ENCODE results near the gene LSM14B.
A peak's percentile ranks its signal among the peaks of the same experiment; 100 is the strongest.
"Not testable (repeated sequence)": the region's sequence is repeated elsewhere in the genome, so short reads cannot be mapped to it uniquely, and the experiment has no call there.

The LSM14B gene

DNA sequence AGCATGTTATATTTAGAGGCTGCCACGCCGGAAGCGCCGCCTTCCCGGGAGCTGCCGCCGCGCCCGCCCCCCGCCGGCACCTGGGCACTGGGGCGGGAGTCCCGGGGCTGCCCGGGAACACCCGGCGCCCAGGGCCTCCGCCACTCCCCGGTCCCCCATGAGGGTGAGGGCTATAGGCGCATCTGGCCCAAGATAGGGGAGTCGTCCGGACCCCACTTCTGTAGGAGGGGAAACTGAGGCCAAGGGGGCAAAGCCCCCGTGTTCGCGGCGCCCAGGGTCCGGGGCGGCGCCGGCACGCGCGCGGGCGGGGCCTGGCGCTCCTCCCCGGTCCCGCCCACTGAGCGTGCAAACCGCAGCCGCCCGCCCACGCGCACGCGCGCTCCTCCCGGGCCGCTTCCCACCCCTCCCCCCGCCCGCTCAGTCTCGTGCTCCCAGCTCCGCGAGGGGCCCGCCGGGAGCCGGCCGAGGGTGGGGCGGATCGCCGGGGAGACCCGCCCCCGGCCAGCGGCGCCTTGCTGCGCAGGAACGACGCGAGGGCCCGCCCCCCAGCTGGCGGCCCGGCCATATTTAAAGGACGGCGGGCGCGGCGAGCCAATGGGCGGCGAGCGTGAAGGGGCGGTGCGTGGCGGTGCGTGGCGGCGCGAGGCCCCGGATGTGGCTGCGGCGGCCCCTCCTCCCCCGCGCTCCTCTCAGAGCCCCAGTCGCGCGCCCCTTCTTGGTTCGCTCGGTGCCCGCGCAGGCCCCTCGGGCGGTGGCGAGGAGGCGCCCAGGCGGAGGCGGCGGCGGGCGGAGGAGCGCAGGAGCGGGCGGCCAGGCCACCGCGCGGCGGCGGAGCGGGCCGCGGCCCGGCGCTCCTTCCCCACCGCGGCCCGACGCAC, at the start of gene LSM14B:
Gene LSM14B, plus strand, starts transcription at position 700 of the 878 bp plus-strand sequence. CDS start 192 bp downstream, outside the sequence.
- H3K4me3 ChIP-seq (ENCODE audit: low read depth, low read length) = peak within 1 kb of the TSS; percentile 73
- TF ChIP-seq, protein P1, sequence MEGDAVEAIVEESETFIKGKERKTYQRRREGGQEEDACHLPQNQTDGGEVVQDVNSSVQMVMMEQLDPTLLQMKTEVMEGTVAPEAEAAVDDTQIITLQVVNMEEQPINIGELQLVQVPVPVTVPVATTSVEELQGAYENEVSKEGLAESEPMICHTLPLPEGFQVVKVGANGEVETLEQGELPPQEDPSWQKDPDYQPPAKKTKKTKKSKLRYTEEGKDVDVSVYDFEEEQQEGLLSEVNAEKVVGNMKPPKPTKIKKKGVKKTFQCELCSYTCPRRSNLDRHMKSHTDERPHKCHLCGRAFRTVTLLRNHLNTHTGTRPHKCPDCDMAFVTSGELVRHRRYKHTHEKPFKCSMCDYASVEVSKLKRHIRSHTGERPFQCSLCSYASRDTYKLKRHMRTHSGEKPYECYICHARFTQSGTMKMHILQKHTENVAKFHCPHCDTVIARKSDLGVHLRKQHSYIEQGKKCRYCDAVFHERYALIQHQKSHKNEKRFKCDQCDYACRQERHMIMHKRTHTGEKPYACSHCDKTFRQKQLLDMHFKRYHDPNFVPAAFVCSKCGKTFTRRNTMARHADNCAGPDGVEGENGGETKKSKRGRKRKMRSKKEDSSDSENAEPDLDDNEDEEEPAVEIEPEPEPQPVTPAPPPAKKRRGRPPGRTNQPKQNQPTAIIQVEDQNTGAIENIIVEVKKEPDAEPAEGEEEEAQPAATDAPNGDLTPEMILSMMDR (IDR thresholded peaks at IDR 0.05; ENCODE audit: borderline replicate concordance, insufficient read depth, low read depth, low read length) = no peak

DNA sequence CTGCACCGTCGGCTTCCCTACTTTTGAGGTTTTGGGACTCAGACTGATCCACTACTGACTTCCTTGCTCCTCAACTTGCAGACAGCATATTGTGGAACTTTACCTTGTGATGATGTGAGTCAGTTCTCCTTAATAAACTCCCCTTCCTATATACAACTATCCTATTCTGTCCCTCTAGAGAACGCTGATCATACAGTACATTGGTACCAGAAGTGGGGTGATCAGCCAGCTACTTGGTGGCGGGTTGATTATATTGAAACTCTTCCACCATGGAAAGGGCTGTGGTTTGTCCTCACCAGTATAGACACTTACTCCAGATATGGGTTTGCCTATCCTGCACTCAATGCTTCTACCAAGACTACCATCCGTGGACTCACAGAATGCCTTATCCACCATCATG, 49.0 kb upstream of the LSM14B start:
- TF ChIP-seq, protein P1 (IDR thresholded peaks at IDR 0.05; ENCODE audit: borderline replicate concordance, insufficient read depth, low read depth, low read length) = no peak
- no peak overlapping the region for H3K4me3 ChIP-seq (ENCODE audit: low read depth, low read length)

DNA sequence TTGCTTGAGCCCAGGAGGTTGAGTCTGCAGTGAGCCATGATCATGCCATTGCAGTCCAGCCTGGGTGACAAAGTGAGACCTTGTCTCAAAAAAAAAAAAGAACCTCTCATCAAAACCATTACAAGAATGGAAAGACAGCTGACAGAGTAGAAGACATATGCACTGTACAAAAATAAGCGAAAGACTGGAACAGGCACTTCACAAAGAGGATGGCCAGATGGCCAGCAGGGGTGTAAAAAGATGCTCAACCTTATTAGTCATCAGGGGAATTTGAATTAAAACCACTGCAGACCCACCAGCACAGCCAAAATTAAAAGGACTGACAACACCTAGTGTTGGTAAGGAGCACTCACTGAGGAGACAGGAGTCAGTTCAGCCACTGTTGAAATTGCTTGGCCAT, 43.1 kb upstream of the LSM14B start:
- no peak overlapping the region for H3K4me3 ChIP-seq (ENCODE audit: low read depth, low read length)
- TF ChIP-seq, protein P1 (IDR thresholded peaks at IDR 0.05; ENCODE audit: borderline replicate concordance, insufficient read depth, low read depth, low read length) = no peak

- TF ChIP-seq, protein P1 (IDR thresholded peaks at IDR 0.05; ENCODE audit: borderline replicate concordance, insufficient read depth, low read depth, low read length) = no peak
- no peak overlapping the region for H3K4me3 ChIP-seq (ENCODE audit: low read depth, low read length)
These were observed 41.9 kb upstream of the LSM14B start for GRCh38 chr20:62080249-62080990.

DNA sequence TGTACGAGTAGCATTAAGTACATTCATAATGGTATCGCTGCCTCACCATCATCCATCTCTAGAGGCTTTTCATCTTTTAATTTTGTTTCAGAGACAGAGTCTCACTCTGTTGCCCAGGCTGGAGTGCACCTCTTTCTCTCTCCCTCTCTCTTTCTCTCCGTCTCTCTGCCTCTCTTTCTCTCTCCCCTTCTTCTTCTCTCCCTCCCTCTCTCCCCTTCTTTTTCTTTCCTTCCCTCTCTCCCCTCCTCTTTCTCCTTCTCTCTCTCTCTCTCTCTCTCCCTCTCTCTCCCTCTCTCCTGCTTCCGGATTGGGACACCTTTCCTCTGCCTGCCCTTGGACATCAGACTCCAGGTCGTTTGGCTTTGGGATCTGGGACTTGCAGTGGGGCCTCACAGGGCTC, 39.0 kb upstream of the LSM14B start:
- H3K4me3 ChIP-seq (ENCODE audit: low read depth, low read length) = no peak overlapping the region
- TF ChIP-seq, protein P1 (IDR thresholded peaks at IDR 0.05; ENCODE audit: borderline replicate concordance, insufficient read depth, low read depth, low read length) = no peak

GRCh38 chr20:62084224-62084623, 38.1 kb upstream of the LSM14B start:
- H3K4me3 ChIP-seq (ENCODE audit: low read depth, low read length) = not testable (repeated sequence)

DNA sequence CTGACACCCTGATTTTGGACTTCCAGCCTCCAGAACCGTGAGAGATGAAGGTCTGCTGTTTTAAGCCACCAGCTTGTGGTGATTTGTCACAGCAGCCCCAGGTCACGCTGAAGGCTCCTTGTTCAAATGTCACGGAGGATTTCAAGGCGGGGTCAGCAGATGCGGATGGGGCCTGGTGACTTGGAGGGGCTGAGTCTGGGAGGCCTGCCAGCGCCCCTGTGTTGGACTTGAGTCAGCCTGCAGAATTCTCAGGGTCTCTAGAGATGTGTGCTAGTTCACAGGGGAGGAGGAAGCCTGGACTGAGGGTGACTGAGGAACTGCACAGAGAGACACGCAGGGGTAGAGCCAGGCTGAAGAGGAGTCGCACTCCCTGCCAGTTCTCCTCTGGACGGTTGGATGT, 37.1 kb upstream of the LSM14B start:
- TF ChIP-seq, protein P1 (IDR thresholded peaks at IDR 0.05; ENCODE audit: borderline replicate concordance, insufficient read depth, low read depth, low read length) = no peak
- no peak overlapping the region for H3K4me3 ChIP-seq (ENCODE audit: low read depth, low read length)
